Large intestine (tissue), 3 donors: Measurements from ENCODE around the gene FCGR3A. TPM values are rescaled to one million over a fixed set of nuclear protein-coding genes. Genes with fewer than 3 reads are reported as not detected.
"Not testable (repeated sequence)": the region's sequence is repeated elsewhere in the genome, so short reads cannot be mapped to it uniquely, and the experiment has no call there.

Experiments
- DNase-seq, 2 donors: peaks; one replicate each; pipeline versions ENCODE4 v3.0.0 to v3.0.0-alpha.2; 2013
- H3K27ac ChIP-seq: one replicate; pipeline ENCODE4 v1.5.1; 2013; ENCODE audit warnings: low read length
- H3K27me3 ChIP-seq: 2 replicates; pipeline ENCODE4 v1.6.1; 2013; ENCODE audit warnings: low read length; ENCODE audit not compliant: control insufficient read depth, insufficient read depth
- H3K36me3 ChIP-seq: 2 replicates; pipeline ENCODE4 v1.6.1; 2013; ENCODE audit warnings: low read length; ENCODE audit not compliant: control insufficient read depth, insufficient read depth
- H3K4me1 ChIP-seq: one replicate; pipeline ENCODE4 v1.6.1; 2013; ENCODE audit warnings: low read length; ENCODE audit not compliant: control insufficient read depth, insufficient read depth
- H3K4me3 ChIP-seq: one replicate; pipeline ENCODE4 v1.5.1; 2013; ENCODE audit warnings: low read length
- H3K9me3 ChIP-seq: one replicate; pipeline ENCODE4 v1.6.1; 2013; ENCODE audit warnings: mild to moderate bottlenecking, low read depth, low read length, moderate library complexity; ENCODE audit not compliant: control insufficient read depth
- WGBS: methylation state at CpG from one replicate; pipeline ENCODE4 v1.1.5; 2013; ENCODE audit warnings: low lambda C conversion rate; ENCODE audit not compliant: insufficient coverage; 5-methylcytosine and 5-hydroxymethylcytosine counted together
- polyA plus RNA-seq: library from polyadenylated mRNA; unstranded; fragments of 120-200 nt; gene quantifications from one replicate; pipeline ENCODE4 v1.2.1, GENCODE V29; 2013

Gene FCGR3A
- polyA plus RNA-seq, 1 donor: 3.1 TPM

- DNase-seq, H3K36me3 ChIP-seq, H3K9me3 ChIP-seq, H3K27ac ChIP-seq, H3K4me1 ChIP-seq, H3K4me3 ChIP-seq: not testable (repeated sequence)
- 80% methylated on average over 1 of the region's 5 CpGs for WGBS
- H3K27me3 ChIP-seq: peaks cover 32% of the 10 kb centered on the region
Observed at GRCh38 chr1:161542091-161542559, 7.5 kb downstream of the FCGR3A start.

DNA sequence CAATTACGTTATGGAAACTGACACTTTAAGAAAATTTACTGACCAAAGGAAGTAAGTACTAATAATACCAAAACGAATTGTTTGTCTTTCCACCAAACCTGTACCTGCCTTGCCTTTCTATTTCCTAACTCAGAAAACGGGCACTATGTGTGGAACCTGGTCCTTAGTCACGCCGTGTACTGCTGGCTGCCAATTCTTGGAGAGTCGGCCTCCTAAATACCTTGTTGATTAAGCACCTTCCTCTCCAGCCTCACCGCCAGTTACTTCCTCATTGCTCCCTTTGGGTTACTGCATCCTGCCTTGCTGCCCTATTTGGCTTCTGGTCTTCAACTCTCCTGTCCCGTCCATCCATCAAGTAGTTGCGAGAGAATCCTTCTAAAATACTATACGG lies 9.1 kb downstream of the FCGR3A start:
- not testable (repeated sequence) for H3K9me3 ChIP-seq, H3K4me3 ChIP-seq, H3K36me3 ChIP-seq, DNase-seq, H3K27ac ChIP-seq, H3K4me1 ChIP-seq
- H3K27me3 ChIP-seq: peaks cover 32% of the 10 kb centered on the region
- no CpG with 5 or more reads among the region's 10 CpGs for WGBS

DNA sequence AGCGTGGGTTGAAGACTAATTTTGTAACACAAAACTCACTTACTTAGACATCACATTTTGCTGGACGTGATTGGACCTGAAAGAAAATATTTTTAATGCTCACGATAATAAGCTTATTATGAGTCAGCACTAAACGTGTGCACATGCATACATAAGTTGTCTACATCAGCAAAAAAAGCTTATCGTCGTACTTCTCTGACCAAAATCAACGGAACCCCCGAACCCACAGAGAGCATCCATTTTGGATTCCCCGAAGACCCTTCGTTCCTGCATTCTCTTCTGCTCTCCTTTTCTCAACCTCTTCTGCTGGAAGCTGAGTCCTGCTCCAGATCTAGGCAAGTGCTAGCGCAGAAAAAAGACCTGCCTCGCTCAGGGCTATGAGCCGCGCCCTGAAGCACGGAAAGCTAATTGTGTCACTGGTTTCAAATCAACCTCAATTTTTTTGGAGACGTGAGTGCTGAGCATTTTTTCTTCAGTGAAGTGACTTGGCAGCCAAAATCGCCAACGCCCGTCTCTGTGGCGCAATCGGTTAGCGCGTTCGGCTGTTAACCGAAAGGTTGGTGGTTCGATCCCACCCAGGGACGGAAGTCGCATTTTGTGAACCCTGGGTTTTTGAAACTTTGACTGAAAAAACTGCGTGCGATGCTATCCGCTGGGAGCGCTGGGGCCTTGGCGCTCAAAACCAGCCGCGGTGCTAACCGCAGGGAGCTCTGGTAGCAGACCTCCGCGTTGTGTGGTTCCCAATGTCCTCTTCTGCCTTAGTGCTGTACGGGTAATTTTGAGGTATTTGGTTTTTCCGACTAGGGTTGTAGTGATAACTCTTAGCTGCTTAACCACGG lies 9.7 kb downstream of the FCGR3A start:
- not testable (repeated sequence) for H3K36me3 ChIP-seq, H3K9me3 ChIP-seq, H3K4me1 ChIP-seq, H3K4me3 ChIP-seq, H3K27ac ChIP-seq
- DNase-seq: peak in 1 of 2 donors; percentile 23
- 24% methylated on average over 3 of the region's 41 CpGs for WGBS
- peaks cover 32% of the 10 kb centered on the region for H3K27me3 ChIP-seq

DNA sequence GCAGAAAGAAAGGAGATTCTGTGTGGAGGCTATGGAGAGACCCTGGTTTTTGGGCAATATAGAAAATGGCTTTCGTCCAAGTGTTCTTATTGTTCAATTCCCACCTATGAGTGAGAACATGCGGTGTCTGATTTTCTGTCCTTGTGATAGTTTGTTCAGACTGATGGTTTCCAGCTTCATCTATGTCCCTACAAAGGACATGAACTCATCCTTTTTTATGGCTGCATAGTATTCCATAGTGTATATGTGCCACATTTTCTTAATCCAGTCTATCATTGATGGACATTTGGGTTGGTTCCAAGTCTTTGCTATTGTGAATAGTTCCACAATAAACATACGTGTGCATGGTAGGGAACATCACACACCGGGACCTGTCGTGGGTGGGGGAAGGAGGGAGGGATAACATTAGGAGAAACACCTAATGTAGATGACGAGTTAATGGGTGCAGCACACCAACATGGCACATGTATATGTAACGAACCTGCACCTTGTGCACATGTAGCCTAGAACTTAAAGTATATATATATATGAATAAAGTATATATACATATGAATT lies 10.6 kb downstream of the FCGR3A start:
- not testable (repeated sequence) for DNase-seq, H3K4me1 ChIP-seq, H3K27ac ChIP-seq, H3K36me3 ChIP-seq, H3K4me3 ChIP-seq, H3K9me3 ChIP-seq
- peaks cover 32% of the 10 kb centered on the region for H3K27me3 ChIP-seq
- WGBS: no CpG with 5 or more reads among the region's 7 CpGs

DNA sequence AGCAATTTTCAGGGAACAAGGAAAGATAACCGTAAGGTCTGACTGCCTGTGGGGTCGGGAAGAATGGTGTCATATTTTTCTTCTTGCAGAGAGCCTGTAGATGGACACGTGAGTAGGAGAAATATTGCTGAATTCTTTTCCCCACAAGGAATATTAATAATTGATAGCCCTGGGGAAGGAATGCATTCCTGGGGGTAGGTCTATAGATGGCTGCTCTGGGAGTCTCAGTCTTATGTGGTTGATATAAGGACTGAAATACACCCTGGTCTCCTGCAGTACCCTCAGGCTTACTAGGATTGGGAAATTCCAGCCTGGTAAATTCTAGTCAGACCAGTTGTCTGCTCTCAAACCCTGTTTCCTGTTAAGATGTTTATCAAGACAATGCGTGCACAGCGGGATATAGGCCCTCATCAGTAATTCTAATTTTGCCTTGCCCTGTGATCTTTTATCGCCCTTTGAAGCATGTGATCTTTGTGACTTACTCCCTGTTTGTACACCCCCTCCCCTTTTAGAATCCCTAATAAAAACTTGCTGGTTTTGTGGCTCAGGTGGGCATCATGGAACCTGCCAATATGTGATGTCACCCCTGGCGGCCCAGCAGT lies 12.4 kb downstream of the FCGR3A start:
- peaks cover 40% of the 10 kb centered on the region for H3K27me3 ChIP-seq
- not testable (repeated sequence) for H3K9me3 ChIP-seq, H3K4me1 ChIP-seq, DNase-seq, H3K27ac ChIP-seq, H3K36me3 ChIP-seq, H3K4me3 ChIP-seq
- no CpG with 5 or more reads among the region's 7 CpGs for WGBS

- H3K36me3 ChIP-seq, H3K9me3 ChIP-seq, H3K4me3 ChIP-seq, DNase-seq, H3K4me1 ChIP-seq, H3K27ac ChIP-seq: not testable (repeated sequence)
- peaks cover 29% of the 10 kb centered on the region for H3K27me3 ChIP-seq
- 20% methylated on average over 1 of the region's 16 CpGs for WGBS
Observed at GRCh38 chr1:161532644-161533567, 16.7 kb downstream of the FCGR3A start.

DNA sequence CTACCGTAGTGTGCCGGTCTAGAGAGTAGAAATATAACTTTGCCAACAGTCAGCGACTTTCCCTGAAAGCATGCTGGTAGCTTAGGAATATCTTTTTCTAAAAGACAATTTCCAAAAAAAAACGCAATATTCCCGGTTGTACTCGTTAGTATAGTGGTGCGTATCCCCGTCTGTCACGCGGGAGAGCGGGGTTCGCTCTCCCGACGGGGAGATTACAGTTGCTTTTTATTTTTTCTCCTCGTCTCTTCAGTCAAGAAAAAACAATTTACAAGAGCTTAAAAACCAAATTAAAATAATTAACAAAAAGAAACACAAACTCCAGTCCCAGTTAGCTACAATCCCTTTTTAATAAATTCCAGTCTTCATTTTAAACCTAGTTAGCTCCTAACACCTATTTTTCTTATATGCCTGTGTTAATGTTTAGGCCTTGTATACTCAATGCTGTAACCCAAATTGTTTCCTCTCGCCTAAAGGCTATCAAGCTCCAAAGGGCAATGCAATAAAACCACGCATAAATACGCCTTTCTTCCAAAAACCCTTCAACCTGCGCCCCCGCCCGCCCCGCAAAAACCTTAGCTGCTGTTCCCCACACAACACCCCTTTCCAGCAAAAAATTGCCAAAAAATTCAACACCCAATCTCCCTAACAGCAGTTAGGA lies 17.5 kb downstream of the FCGR3A start:
- H3K4me1 ChIP-seq: peaks cover 4% of the 10 kb centered on the region
- DNase-seq: no peak
- 43% methylated on average over 15 of the region's 22 CpGs for WGBS
- H3K36me3 ChIP-seq: no peaks in the 10 kb centered on the region
- H3K27me3 ChIP-seq: peaks cover 29% of the 10 kb centered on the region
- H3K27ac ChIP-seq: no peak overlapping the region
- H3K9me3 ChIP-seq: no peaks in the 10 kb centered on the region
- no peak overlapping the region for H3K4me3 ChIP-seq

DNA sequence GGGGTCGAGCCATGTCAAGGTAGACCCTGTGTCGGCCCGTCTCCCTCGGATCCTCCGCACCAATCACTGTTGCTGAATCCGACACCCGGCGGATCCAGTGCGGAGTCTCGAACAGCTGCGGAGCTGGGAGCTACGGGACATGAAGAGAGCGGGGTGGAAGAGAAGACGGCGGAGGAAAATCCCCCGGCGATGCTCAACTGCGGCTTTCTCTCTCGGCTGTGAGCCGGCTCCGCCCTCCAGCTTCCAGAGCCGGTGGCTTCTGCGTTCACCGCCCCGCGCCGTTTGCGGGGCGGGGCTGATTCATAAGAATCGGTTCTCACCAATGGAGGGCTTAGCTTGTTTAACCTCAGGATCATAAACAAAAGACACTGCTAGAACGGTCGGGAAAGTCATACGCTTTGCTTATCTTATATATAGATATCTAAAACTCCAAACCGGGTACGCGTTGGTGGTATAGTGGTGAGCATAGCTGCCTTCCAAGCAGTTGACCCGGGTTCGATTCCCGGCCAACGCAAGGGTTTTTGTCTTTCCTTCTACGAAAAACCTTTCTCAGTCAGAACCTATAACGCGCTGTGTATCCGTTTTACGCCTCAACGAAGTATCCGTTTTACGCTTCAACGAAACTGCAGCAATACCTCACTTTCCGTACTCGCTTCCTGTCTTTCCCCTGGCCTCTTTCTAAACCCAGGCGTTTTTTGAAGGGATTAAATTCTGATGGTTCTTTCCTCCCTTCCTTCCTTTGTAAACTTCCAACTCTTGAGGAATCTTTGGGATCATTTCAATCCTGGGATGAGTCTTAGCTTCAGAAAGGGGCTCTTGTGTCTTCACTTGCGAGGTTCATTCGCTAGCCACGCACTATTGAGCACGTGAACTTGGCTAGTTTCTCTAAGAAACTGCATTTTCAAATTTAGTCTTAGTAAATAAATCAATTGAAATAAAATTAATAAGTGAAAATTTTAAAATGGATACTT lies 18.7 kb downstream of the FCGR3A start:
- not testable (repeated sequence) for H3K9me3 ChIP-seq, H3K4me1 ChIP-seq, H3K36me3 ChIP-seq
- H3K27me3 ChIP-seq: peaks cover 38% of the 10 kb centered on the region
- peak; percentile 75 to 80 for DNase-seq
- no CpG with 5 or more reads among the region's 56 CpGs for WGBS
- H3K4me3 ChIP-seq: peak overlapping the region; percentile 58
- peak overlapping the region; percentile 55 for H3K27ac ChIP-seq

DNA sequence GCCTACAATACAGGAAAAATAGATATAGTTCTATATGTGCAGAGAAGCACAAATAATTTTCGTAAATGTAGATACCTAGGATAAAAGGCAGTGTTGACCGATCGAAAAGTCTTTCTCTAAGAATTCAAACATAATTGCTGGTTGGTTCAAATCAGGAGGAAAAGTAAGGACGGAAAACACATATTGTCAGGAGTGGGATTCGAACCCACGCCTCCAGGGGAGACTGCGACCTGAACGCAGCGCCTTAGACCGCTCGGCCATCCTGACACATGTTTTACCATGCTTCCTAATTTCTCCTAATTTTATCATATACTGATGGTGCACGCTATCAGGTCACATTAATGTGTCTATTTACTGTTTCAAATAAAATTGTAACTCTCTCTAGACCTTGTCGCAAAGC lies 19.5 kb downstream of the FCGR3A start:
- Histone ChIP-seq H3K4me3 (peak overlapping the region; percentile 58), H3K27me3 (peaks cover 44% of the 10 kb centered on the region)
- peak in 1 of 2 donors; percentile 27 for DNase-seq
- 0% methylated on average over 3 of the region's 13 CpGs for WGBS
- not testable (repeated sequence) for H3K36me3 ChIP-seq, H3K4me1 ChIP-seq, H3K27ac ChIP-seq, H3K9me3 ChIP-seq
